KMS-11 (cell line): ENCODE results near the gene SDHA.

Experiments used
- H2AFZ ChIP-seq: fragments of 200-600 bp; sonication (generic); 2 replicates; pipeline ENCODE4 v1.6.1; 2016; ENCODE audit warnings: antibody characterized with exemption, mixed run types, low read depth
- H3K27ac ChIP-seq: fragments of 200-600 bp; sonication (generic); 2 replicates; pipeline ENCODE4 v1.6.1; 2016; ENCODE audit warnings: mild to moderate bottlenecking, mixed run types
- H3K27me3 ChIP-seq: fragments of 200-600 bp; sonication (generic); 2 replicates; pipeline ENCODE4 v1.6.1; 2017; ENCODE audit warnings: mild to moderate bottlenecking, low read depth, mixed run types, moderate library complexity; ENCODE audit not compliant: insufficient read depth
- H3K36me3 ChIP-seq: fragments of 200-600 bp; sonication (generic); 2 replicates; pipeline ENCODE4 v1.6.1; 2017; ENCODE audit warnings: mild to moderate bottlenecking, mixed run types; ENCODE audit not compliant: insufficient read depth
- H3K4me1 ChIP-seq: fragments of 200-600 bp; sonication (generic); 2 replicates; pipeline ENCODE4 v1.6.1; 2016; ENCODE audit warnings: mild to moderate bottlenecking, low read depth, mixed run types; ENCODE audit not compliant: poor library complexity, severe bottlenecking
- H3K4me2 ChIP-seq: fragments of 200-600 bp; sonication (generic); 2 replicates; pipeline ENCODE4 v1.7.0; 2016; ENCODE audit warnings: mild to moderate bottlenecking, mixed run types
- H3K4me3 ChIP-seq: fragments of 200-600 bp; sonication (generic); IDR thresholded peaks from 2 replicates; pipeline ENCODE4 v1.6.1; 2017; ENCODE audit warnings: low read depth, low read length, mixed read lengths; ENCODE audit not compliant: insufficient read depth
- H3K79me2 ChIP-seq: fragments of 200-600 bp; sonication (generic); 2 replicates; pipeline ENCODE4 v1.6.1; 2016; ENCODE audit warnings: low read depth, mixed run types; ENCODE audit not compliant: insufficient read depth
- H3K9ac ChIP-seq: fragments of 200-600 bp; sonication (generic); 2 replicates; pipeline ENCODE4 v1.6.1; 2016; ENCODE audit warnings: mild to moderate bottlenecking, mixed run types
- H4K20me1 ChIP-seq: fragments of 200-600 bp; sonication (generic); 2 replicates; pipeline ENCODE4 v1.6.1; 2016; ENCODE audit warnings: mild to moderate bottlenecking, mixed run types; ENCODE audit not compliant: insufficient read depth
- TF ChIP-seq, protein P1 (sequence below): fragments of 200-600 bp; sonication (generic); conservative IDR thresholded peaks from 2 replicates; pipeline ENCODE4 v1.6.1; 2017; ENCODE audit warnings: low read depth, mild to moderate bottlenecking, antibody characterized with exemption, low read length, moderate library complexity, mixed read lengths

Gene SDHA

DNA sequence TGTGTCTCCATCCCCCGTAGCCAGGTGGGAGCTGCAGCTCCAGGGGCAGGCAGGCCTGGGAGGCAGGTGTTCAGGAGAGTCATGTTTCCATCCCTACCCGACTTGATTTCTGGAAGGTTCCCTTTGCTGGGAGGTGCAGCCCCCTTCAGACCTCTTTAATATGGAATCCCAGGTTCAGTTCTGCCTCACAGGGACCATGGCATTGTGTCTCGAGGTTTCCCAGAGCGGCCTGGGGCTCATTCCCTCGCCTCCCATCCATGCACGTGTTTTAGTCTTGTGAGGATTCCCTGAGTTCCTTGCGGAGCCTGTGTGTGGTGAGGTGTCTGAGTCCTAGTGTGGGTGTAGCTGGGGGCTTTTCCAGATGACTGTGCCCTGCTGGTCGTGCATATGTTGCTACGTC, 86.9 kb downstream of the SDHA start:
- no peaks in the 10 kb centered on the region for H4K20me1 ChIP-seq
- H2AFZ ChIP-seq: no peak overlapping the region
- H3K36me3 ChIP-seq: no peaks in the 10 kb centered on the region
- H3K4me1 ChIP-seq: peaks cover 22% of the 10 kb centered on the region
- H3K4me2 ChIP-seq: no peak overlapping the region
- no peak overlapping the region for H3K4me3 ChIP-seq
- TF ChIP-seq, protein P1, sequence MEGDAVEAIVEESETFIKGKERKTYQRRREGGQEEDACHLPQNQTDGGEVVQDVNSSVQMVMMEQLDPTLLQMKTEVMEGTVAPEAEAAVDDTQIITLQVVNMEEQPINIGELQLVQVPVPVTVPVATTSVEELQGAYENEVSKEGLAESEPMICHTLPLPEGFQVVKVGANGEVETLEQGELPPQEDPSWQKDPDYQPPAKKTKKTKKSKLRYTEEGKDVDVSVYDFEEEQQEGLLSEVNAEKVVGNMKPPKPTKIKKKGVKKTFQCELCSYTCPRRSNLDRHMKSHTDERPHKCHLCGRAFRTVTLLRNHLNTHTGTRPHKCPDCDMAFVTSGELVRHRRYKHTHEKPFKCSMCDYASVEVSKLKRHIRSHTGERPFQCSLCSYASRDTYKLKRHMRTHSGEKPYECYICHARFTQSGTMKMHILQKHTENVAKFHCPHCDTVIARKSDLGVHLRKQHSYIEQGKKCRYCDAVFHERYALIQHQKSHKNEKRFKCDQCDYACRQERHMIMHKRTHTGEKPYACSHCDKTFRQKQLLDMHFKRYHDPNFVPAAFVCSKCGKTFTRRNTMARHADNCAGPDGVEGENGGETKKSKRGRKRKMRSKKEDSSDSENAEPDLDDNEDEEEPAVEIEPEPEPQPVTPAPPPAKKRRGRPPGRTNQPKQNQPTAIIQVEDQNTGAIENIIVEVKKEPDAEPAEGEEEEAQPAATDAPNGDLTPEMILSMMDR: no peak
- H3K79me2 ChIP-seq: peaks cover 4% of the 10 kb centered on the region; the same call in 1 of the 2 replicates
- no peak overlapping the region for H3K27ac ChIP-seq
- no peak overlapping the region for H3K9ac ChIP-seq
- H3K27me3 ChIP-seq: no peaks in the 10 kb centered on the region

DNA sequence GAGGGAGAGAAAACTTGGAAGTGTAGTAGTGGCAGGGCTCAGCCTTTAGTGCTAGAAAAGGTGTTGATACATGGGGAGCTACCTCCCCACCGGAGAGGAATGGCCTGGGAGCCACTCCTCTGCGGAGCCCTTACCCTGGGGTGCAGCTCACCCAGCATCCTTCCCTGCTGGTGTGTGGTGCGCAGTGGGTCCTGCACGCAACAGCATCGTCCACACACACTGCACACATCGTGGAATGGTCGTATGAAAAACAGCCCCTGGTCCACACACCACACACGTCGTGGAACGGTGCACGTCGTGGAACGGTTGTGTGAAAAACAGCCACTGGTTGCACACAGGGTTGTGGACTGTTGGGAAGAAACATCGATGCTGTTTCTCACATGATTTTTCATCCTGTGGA, 87.3 kb downstream of the SDHA start:
- Histone ChIP-seq H3K79me2 (peaks cover 4% of the 10 kb centered on the region; the same call in 1 of the 2 replicates), H3K36me3 (no peaks in the 10 kb centered on the region), H2AFZ (no peak overlapping the region), H4K20me1 (no peaks in the 10 kb centered on the region), H3K4me2 (no peak overlapping the region), H3K27ac (no peak overlapping the region), H3K4me3 (no peak overlapping the region), H3K27me3 (no peaks in the 10 kb centered on the region), H3K4me1 (peaks cover 22% of the 10 kb centered on the region), H3K9ac (no peak overlapping the region)
- TF ChIP-seq, protein P1: no peak

DNA sequence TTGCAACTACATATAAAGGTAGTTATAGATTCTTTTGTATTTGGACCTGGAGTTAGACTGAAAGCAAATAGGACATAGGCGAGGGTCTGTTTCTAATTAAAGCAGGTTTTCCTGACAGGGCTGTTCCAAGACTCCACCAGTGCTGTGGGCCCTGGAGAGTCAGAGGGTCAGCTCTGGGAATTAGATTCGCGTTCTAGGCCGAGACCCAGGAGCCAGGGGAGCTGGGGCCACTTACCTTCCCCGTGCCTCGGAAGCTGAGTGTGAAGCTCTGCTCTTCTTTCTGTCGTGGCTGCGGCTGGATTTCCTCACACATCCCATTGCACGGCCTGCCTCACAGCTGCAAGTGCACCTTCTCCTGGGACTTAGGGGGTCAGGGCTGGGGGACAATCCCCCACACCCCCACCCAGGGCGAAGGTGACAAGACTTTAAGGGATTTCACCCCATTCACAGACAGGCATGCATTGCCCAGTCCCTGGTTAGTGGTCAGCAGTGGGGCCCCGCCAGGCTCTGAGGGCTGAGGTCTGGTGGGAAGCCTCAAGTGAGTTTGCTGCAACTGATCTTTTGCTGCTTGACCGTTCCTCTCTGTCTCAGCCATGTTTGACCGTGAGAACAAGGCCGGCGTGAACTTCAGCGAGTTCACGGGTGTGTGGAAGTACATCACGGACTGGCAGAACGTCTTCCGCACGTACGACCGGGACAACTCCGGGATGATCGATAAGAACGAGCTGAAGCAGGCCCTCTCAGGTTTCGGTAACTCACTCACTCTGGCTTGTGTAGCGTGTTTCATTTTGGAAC, 88.1 kb downstream of the SDHA start:
- Histone ChIP-seq H3K4me2 (no peak overlapping the region), H3K27ac (no peak overlapping the region), H3K4me1 (peaks cover 16% of the 10 kb centered on the region), H3K36me3 (no peaks in the 10 kb centered on the region), H3K27me3 (no peaks in the 10 kb centered on the region), H3K79me2 (peaks cover 10% of the 10 kb centered on the region; the same call in 1 of the 2 replicates), H3K4me3 (no peak overlapping the region), H4K20me1 (no peaks in the 10 kb centered on the region), H2AFZ (no peak overlapping the region), H3K9ac (no peak overlapping the region)
- TF ChIP-seq, protein P1: no peak
